ENCODE measurements around the gene RPL22.

RPL22 gene

GRCh38 chr1:6206520-6206855 is 7.1 kb upstream of the RPL22 start:
- CTCF ChIA-PET = interaction anchor here (0.7 to 1.5 kb wide), 4 partner anchors 32 to 97 kb away, joined by 3 to 5 read pairs (median 5); no protein-coding TSS in a partner anchor
- POLR2A ChIA-PET (ENCODE audit: low non-redundant PET) = interaction anchor here (0.6 to 0.9 kb wide), 2 partner anchors 10 to 28 kb away, joined by 3 read pairs; no protein-coding TSS in a partner anchor
- no peak for TF ChIP-seq CTCF (conservative IDR thresholded peaks at IDR 0.05; ENCODE audit: low read depth)
- H3K27ac ChIP-seq = peak overlapping the region; percentile 82
- DNase-seq (ENCODE audit: low spot score) = no peak

- peak; percentile 82 for DNase-seq (ENCODE audit: low spot score)
These were observed 6.6 kb upstream of the RPL22 start, which contains the start of gene RNF207 for GRCh38 chr1:6205849-6206519. Gene RNF207, plus strand, starts transcription at chr1:6206119. Its CDS starts 417 bp downstream, at chr1:6206536.

GRCh38 chr1:6202256-6202655 is 2.9 kb upstream of the RPL22 start:
- TF ChIP-seq CTCF (conservative IDR thresholded peaks at IDR 0.05; ENCODE audit: low read depth) = no peak
- no peak overlapping the region for H3K27ac ChIP-seq
- POLR2A ChIA-PET (ENCODE audit: low non-redundant PET) = interaction anchor here (0.6 kb wide), 1 partner anchor 37 kb away, joined by 4 read pairs; no protein-coding TSS in a partner anchor
- CTCF ChIA-PET = interaction anchor here (1.4 kb wide), 1 partner anchor 93 kb away, joined by 4 read pairs; no protein-coding TSS in a partner anchor
- DNase-seq (ENCODE audit: low spot score) = no peak

More at GRCh38 chr1:6205849-6206519, 6.6 kb upstream of the RPL22 start, which contains the start of gene RNF207:
- H3K27ac ChIP-seq = peak within 1 kb of the TSS; percentile 82
- POLR2A ChIA-PET (ENCODE audit: low non-redundant PET) = interaction anchor here (0.6 to 0.9 kb wide), 2 partner anchors 9 to 29 kb away, joined by 3 read pairs; no protein-coding TSS in a partner anchor
- CTCF ChIA-PET = interaction anchor here (1.1 to 1.5 kb wide), 3 partner anchors 32 to 97 kb away, joined by 5 read pairs; no protein-coding TSS in a partner anchor
- no peak for TF ChIP-seq CTCF (conservative IDR thresholded peaks at IDR 0.05; ENCODE audit: low read depth)

- ChIA-PET CTCF (interaction anchor here (0.6 to 1.6 kb wide), 3 partner anchors 42 to 290 kb away, joined by 3 to 8 read pairs (median 4); no protein-coding TSS in a partner anchor), POLR2A (ENCODE audit: low non-redundant PET) (no interaction called here)
- DNase-seq (ENCODE audit: low spot score) = no peak
- H3K27ac ChIP-seq = peak overlapping the region; percentile 83
- no peak for TF ChIP-seq CTCF (conservative IDR thresholded peaks at IDR 0.05; ENCODE audit: low read depth)
These were observed 904 bp upstream of the RPL22 start for GRCh38 chr1:6200188-6200809.

- ChIA-PET POLR2A (ENCODE audit: low non-redundant PET) (interaction anchor here (1.3 kb wide), 1 partner anchor 11 kb away, joined by 5 read pairs; no protein-coding TSS in a partner anchor), CTCF (interaction anchor here (0.6 to 1.6 kb wide), 3 partner anchors 32 to 90 kb away, joined by 3 to 9 read pairs (median 4); no protein-coding TSS in a partner anchor)
- no peak for DNase-seq (ENCODE audit: low spot score)
- no peak for TF ChIP-seq CTCF (conservative IDR thresholded peaks at IDR 0.05; ENCODE audit: low read depth)
- peak overlapping the region; percentile 83 for H3K27ac ChIP-seq
These were observed 623 bp downstream of the RPL22 start for GRCh38 chr1:6198646-6199297.

Data from RWPE1 (cell line).